Stimulated activated CD4-positive, alpha-beta T cell treated with anti-CD3 and anti-CD28 coated beads, Interleukin-4, amount 100 ng/mL, for 1 hour (primary cell): ENCODE measurements around the gene SYPL1.

Experiments
- DNase-seq: peaks from one replicate; pipeline ENCODE4 v3.0.0-alpha.2; 2020

SYPL1 gene

GRCh38 chr7:106049139-106049752, 62.9 kb downstream of the SYPL1 start:
- DNase-seq: no peak

- no peak for DNase-seq
Measured at GRCh38 chr7:106048706-106049020, 63.4 kb downstream of the SYPL1 start.

- no peak for DNase-seq
Measured at GRCh38 chr7:106047818-106048705, 64.0 kb downstream of the SYPL1 start.

- DNase-seq: no peak
Measured at GRCh38 chr7:106047184-106047583, 64.9 kb downstream of the SYPL1 start.

- no peak for DNase-seq
Measured at GRCh38 chr7:106045586-106045985, 66.5 kb downstream of the SYPL1 start.

- no peak for DNase-seq
Measured at GRCh38 chr7:106045139-106045538, 67.0 kb downstream of the SYPL1 start.

GRCh38 chr7:106042196-106042611, 69.9 kb downstream of the SYPL1 start:
- DNase-seq: no peak

- peak; percentile 23 for DNase-seq
Measured at GRCh38 chr7:106041140-106041717, 70.9 kb downstream of the SYPL1 start.
